CD14-positive monocyte (primary cell): Measurements from ENCODE around the gene LTB4R2. TPM values are rescaled to one million over a fixed set of nuclear protein-coding genes. Genes with fewer than 3 reads are reported as not detected.
A peak's percentile ranks its signal among the peaks of the same experiment; 100 is the strongest.

Experiments used
- DNase-seq, 3 donors: peaks; one replicate each; pipeline ENCODE4 v3.0.0-alpha.2; 2011 to 2022
- H2AFZ ChIP-seq: 2 replicates; pipeline ENCODE4 v1.6.0; 2012; ENCODE audit warnings: mild to moderate bottlenecking, low read depth, low read length, inconsistent platforms; ENCODE audit not compliant: insufficient read depth, poor library complexity, severe bottlenecking
- H3K27ac ChIP-seq, 2 donors: 1 replicate in 1 of 2; 2 replicates in 1 of 2; pipeline ENCODE4 v1.5.1; 2012 to 2013; ENCODE audit warnings: low read length in 2 of 2, control low read depth in 1 of 2, inconsistent platforms in 1 of 2, low read depth in 1 of 2, mild to moderate bottlenecking in 1 of 2
- H3K27me3 ChIP-seq, 2 donors: one replicate each; pipeline versions ENCODE4 v1.6.0 to v1.6.1; 2011 to 2013; ENCODE audit warnings: low read length in 2 of 2; ENCODE audit not compliant: control insufficient read depth in 2 of 2, insufficient read depth in 2 of 2
- H3K36me3 ChIP-seq, 2 donors: replicated peaks in 1 of 2; 1 replicate in 1 of 2; 2 replicates in 1 of 2; pipeline versions ENCODE4 v1.5.1 to v1.6.1; 2012 to 2013; ENCODE audit warnings: low read length in 2 of 2, control low read depth in 1 of 2, inconsistent platforms in 1 of 2, mild to moderate bottlenecking in 1 of 2; ENCODE audit not compliant: insufficient read depth in 2 of 2, control insufficient read depth in 1 of 2
- H3K4me1 ChIP-seq, 2 donors: 1 replicate in 1 of 2; 2 replicates in 1 of 2; pipeline versions ENCODE4 v1.5.1 to v1.6.1; 2012 to 2013; ENCODE audit warnings: low read length in 2 of 2, control low read depth in 1 of 2, inconsistent platforms in 1 of 2, mild to moderate bottlenecking in 1 of 2, moderate library complexity in 1 of 2; ENCODE audit not compliant: insufficient read depth in 2 of 2, control insufficient read depth in 1 of 2
- H3K4me2 ChIP-seq: replicated peaks from 2 replicates; pipeline ENCODE3; 2012; ENCODE audit warnings: low read length, moderate library complexity, mild to moderate bottlenecking; ENCODE audit not compliant: poor library complexity, severe bottlenecking; ENCODE audit errors: extremely low read depth
- H3K4me3 ChIP-seq, 3 experiments: fragments of 200-600 bp in 1 of 3; sonication (generic) in 1 of 3; replicated peaks in 1 of 3; 1 replicate in 2 of 3; 2 replicates in 1 of 3; pipeline ENCODE4 v1.5.1; 2011 to 2013; ENCODE audit warnings: low read length in 3 of 3, mild to moderate bottlenecking in 3 of 3, control low read depth in 2 of 3, low read depth in 2 of 3, inconsistent platforms in 1 of 3, moderate library complexity in 1 of 3
- H3K79me2 ChIP-seq: 2 replicates; pipeline ENCODE4 v1.6.0; 2012; ENCODE audit warnings: mild to moderate bottlenecking, control low read depth, inconsistent platforms, low read length, moderate library complexity; ENCODE audit not compliant: insufficient read depth
- H3K9ac ChIP-seq: 2 replicates; pipeline ENCODE4 v1.6.0; 2017; ENCODE audit warnings: low read length, mild to moderate bottlenecking; ENCODE audit not compliant: insufficient read depth, poor library complexity, severe bottlenecking
- H3K9me3 ChIP-seq, 2 donors: replicated peaks in 1 of 2; 1 replicate in 1 of 2; 2 replicates in 1 of 2; pipeline versions ENCODE4 v1.5.1 to v1.6.1; 2012 to 2013; ENCODE audit warnings: low read length in 2 of 2, control low read depth in 1 of 2; ENCODE audit not compliant: control insufficient read depth in 1 of 2, insufficient read depth in 1 of 2
- H4K20me1 ChIP-seq: 2 replicates; pipeline ENCODE4 v1.6.0; 2012; ENCODE audit warnings: mild to moderate bottlenecking, low read length, control low read depth, moderate library complexity; ENCODE audit not compliant: insufficient read depth
- H3K27ac Mint-ChIP-seq, 7 donors: one replicate each; pipeline ENCODE4 v1.8.0; 2020; ENCODE audit warnings: mild to moderate bottlenecking in 7 of 7, mixed read lengths in 7 of 7, moderate library complexity in 6 of 7, inconsistent platforms in 2 of 7
- H3K27me3 Mint-ChIP-seq, 3 donors: one replicate each; pipeline ENCODE4 v1.8.0; 2021 to 2022; ENCODE audit warnings: low read depth in 3 of 3, mild to moderate bottlenecking in 3 of 3, mixed read lengths in 3 of 3, moderate library complexity in 3 of 3, inconsistent platforms in 1 of 3
- H3K36me3 Mint-ChIP-seq, 2 donors: one replicate each; pipeline ENCODE4 v1.8.0; 2020; ENCODE audit warnings: mixed read lengths in 2 of 2, inconsistent platforms in 1 of 2, mild to moderate bottlenecking in 1 of 2
- H3K4me1 Mint-ChIP-seq: one replicate; pipeline ENCODE4 v1.8.0; 2020; ENCODE audit warnings: mild to moderate bottlenecking, mixed read lengths
- H3K4me3 Mint-ChIP-seq, 2 donors: one replicate each; pipeline ENCODE4 v1.8.0; 2020; ENCODE audit warnings: mild to moderate bottlenecking in 2 of 2, mixed read lengths in 2 of 2, moderate library complexity in 1 of 2
- H3K9me3 Mint-ChIP-seq, 7 donors: one replicate each; pipeline ENCODE4 v1.8.0; 2020 to 2022; ENCODE audit warnings: mixed read lengths in 7 of 7, mild to moderate bottlenecking in 6 of 7, moderate library complexity in 6 of 7, inconsistent platforms in 2 of 7
- CTCF ChIP-seq: fragments of 200-600 bp; IDR thresholded peaks from one replicate; pipeline ENCODE4 v1.8.0; 2022; ENCODE audit warnings: antibody characterized with exemption, mild to moderate bottlenecking
- WGBS: methylation state at CpG from one replicate; pipeline ENCODE4 v1.1.5; 2013; ENCODE audit warnings: missing lambda C conversion rate; ENCODE audit not compliant: insufficient coverage; 5-methylcytosine and 5-hydroxymethylcytosine counted together
- intact Hi-C, 2 donors: fragments of 100-400 bp; cut with micrococcal nuclease; formaldehyde crosslinking; loops; one replicate each; pipeline versions ENCODE4 v1.15.0 to v1.15.1; 2023
- polyA plus RNA-seq, 3 donors: library from polyadenylated mRNA; depleted of rRNA in 1 of 3; unstranded in 2 of 3; stranded (reverse) in 1 of 3; fragments of 300-500 nt in 2 of 3; fragments of >200 nt in 1 of 3; fragmentation: Illumina TruSeq in 2 of 3; gene quantifications; 1 replicate in 2 of 3; 2 replicates in 1 of 3; pipeline ENCODE4 v1.2.3, GENCODE V29; 2012 to 2021

LTB4R2 gene
- polyA plus RNA-seq, 3 donors = 2.7 to 25.1 (median 2.9) TPM

GRCh38 chr14:24277071-24277470, 32.9 kb upstream of the LTB4R2 start:
- H3K4me1 ChIP-seq = peaks cover 100% of the 10 kb centered on the region in 2 donors
- H3K27me3 Mint-ChIP-seq = peaks cover 0 to 4% (median 0%) of the 10 kb centered on the region in 3 donors
- peaks cover 95% of the 10 kb centered on the region for H3K4me1 Mint-ChIP-seq

More at GRCh38 chr14:24277071-24277470, 32.9 kb upstream of the LTB4R2 start:
- peak overlapping the region in 1 of 3 experiments; percentile 55 for H3K4me3 ChIP-seq
- no peaks in the 10 kb centered on the region for H3K9me3 ChIP-seq
- Mint-ChIP-seq H3K36me3 (peaks cover 0 to 6% of the 10 kb centered on the region in 2 donors), H3K9me3 (peaks cover 0 to 2% (median 0%) of the 10 kb centered on the region in 7 donors), H3K27ac (peak overlapping the region; percentile 91 to 99 (median 95)), H3K4me3 (peak overlapping the region; percentile 18 to 47)
- H3K9ac ChIP-seq = peak overlapping the region; percentile 33
- DNase-seq = peak in 2 of 3 donors; percentile 37 to 42
- peaks cover 59% of the 10 kb centered on the region for H3K79me2 ChIP-seq
- WGBS = 40% methylated on average over 3 of the region's 6 CpGs
- H3K36me3 ChIP-seq = no peaks in the 10 kb centered on the region
- no peaks in the 10 kb centered on the region for H3K27me3 ChIP-seq
- no peak overlapping the region for H2AFZ ChIP-seq
- H3K4me2 ChIP-seq = peak overlapping the region; percentile 66
- intact Hi-C loops = loop anchor here in 1 of 2 donors (5.0 kb wide), 1 partner anchor 35 kb away; the partner anchor contains the start of genes LTB4R and LTB4R2
- H4K20me1 ChIP-seq = no peaks in the 10 kb centered on the region
- TF ChIP-seq CTCF = no peak
- peak overlapping the region; percentile 96 to 98 for H3K27ac ChIP-seq
